Esophagus squamous epithelium (tissue), 5 donors: Measurements from ENCODE around the gene RBM12. TPM values are rescaled to one million over a fixed set of nuclear protein-coding genes. Genes with fewer than 3 reads are reported as not detected.

Experiments used
- DNase-seq: peaks from one replicate; lab custom pipeline; 2025; lab: John Stamatoyannopoulos, UW
- H3K27ac ChIP-seq, 4 donors: fragments of 200-600 bp; sonication (generic); one replicate each; pipeline ENCODE4 v1.5.1; 2016 to 2019; ENCODE audit warnings: mild to moderate bottlenecking in 1 of 4
- H3K27me3 ChIP-seq, 4 donors: fragments of 200-600 bp; sonication (generic); 1 replicate in 3 of 4; 2 replicates in 1 of 4; pipeline versions ENCODE4 v1.5.1 to v1.6.0; 2017 to 2021; ENCODE audit warnings: antibody characterized with exemption in 1 of 4
- H3K36me3 ChIP-seq, 3 donors: fragments of 200-600 bp; sonication (generic); one replicate each; pipeline ENCODE4 v1.5.1; 2016 to 2019
- H3K4me1 ChIP-seq, 3 donors: fragments of 200-600 bp; sonication (generic); one replicate each; pipeline ENCODE4 v1.5.1; 2017 to 2019
- H3K4me3 ChIP-seq, 4 donors: fragments of 200-600 bp; sonication (generic); 1 replicate in 3 of 4; 2 replicates in 1 of 4; pipeline ENCODE4 v1.5.1; 2016 to 2019; ENCODE audit warnings: mild to moderate bottlenecking in 2 of 4, moderate library complexity in 1 of 4
- H3K9me3 ChIP-seq, 3 donors: fragments of 200-600 bp; sonication (generic); one replicate each; pipeline ENCODE4 v1.5.1; 2016 to 2019
- CTCF ChIP-seq, 6 experiments: fragments of 450-650 bp in 4 of 6; fragments of 200-600 bp in 2 of 6; sonication (generic) in 2 of 6; IDR thresholded peaks; one replicate each; pipeline ENCODE4 v1.5.1; 2016 to 2019; ENCODE audit warnings: antibody characterized with exemption in 6 of 6, mild to moderate bottlenecking in 4 of 6, moderate library complexity in 4 of 6
- POLR2A ChIP-seq, 4 donors: fragments of 450-650 bp; IDR thresholded peaks; one replicate each; pipeline ENCODE4 v1.6.1; 2017; ENCODE audit warnings: antibody characterized with exemption in 4 of 4, mild to moderate bottlenecking in 4 of 4, moderate library complexity in 3 of 4
- WGBS, 2 donors: methylation state at CpG; one replicate each; pipeline ENCODE4 v1.1.5; 2018; 5-methylcytosine and 5-hydroxymethylcytosine counted together
- intact Hi-C: fragments of 100-400 bp; cut with DNase I; formaldehyde crosslinking; loops from one replicate; pipeline ENCODE4 v1.15.0; 2022
- small RNA-seq, 4 donors: library from RNA; depleted of rRNA; stranded (forward); fragments of <200 nt; gene quantifications; one replicate each; pipeline ENCODE3, GENCODE V24; 2016
- total RNA-seq, 4 donors: library from RNA; depleted of rRNA; stranded (reverse); fragments of >200 nt; gene quantifications; one replicate each; pipeline ENCODE4 v1.1.0, GENCODE V29; 2016
- donor health status: DM: yes; HTN: yes; CAD: no.

RBM12 gene
- total RNA-seq, 4 donors from 2014 or later, result 14.2 to 35.5 (median 30.0) TPM

DNA sequence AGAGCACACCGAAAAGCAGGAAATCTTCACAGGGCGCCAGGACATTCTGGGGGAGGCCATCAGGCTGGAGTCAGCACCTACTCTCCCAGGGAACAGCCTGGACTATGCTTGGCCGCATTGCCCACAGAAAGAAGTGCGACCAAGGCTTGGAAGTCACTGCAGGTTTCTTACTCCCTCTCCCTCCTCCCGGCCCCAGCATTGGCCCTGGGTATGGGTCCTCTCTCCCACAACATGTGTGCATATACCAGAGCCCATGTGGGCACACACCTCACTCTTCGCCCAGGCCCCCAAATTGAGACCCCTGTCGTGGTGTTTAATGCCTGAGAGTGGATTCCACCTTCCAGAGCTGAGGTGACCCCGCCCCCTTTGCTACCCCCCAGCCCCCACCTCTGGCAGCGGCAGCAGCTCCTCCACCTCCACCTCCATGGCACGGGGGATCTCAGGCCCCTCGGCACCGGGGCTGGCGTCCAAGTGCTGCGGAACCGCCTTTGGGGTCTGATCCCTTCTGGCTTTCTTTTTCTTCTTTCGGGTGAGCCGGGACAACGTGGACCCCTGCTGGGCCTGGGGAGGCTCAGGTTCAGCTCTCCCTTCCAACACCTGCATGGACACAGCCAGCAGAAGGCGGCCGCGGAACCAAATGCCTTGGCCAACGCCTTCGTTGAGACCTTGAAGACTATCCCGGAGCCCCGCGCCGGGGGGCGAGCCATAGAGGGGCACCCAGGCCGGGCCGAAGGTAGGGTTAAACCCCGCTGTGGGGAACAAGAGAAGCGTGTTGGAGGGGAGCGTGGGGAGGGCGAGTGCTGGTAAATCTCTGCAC lies 64.3 kb downstream of the RBM12 start:
- DNase-seq, result no peak
- intact Hi-C loops, result no loop called here

DNA sequence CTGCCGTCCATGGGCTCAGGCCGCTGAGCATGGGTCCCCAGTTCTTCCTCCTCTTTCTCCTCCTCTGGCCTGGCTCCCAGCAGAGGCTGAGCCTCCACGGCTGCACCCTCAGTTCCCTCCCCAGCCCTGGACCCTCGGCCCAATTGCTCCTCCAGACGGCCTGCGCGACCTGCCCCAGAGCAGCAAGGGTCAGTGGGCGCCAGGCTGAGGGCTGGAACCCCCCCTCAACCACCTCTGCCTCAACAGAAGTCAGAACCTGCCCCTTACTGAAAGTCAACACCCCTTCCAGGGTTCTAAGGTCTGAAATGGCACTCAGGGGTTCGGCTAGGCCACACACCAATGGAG lies 65.0 kb downstream of the RBM12 start:
- no peak for TF ChIP-seq POLR2A (IDR thresholded peaks at IDR 0.05)
- peaks cover 15 to 21% (median 17%) of the 10 kb centered on the region in 3 donors for H3K4me1 ChIP-seq
- H3K27ac ChIP-seq, result no peak overlapping the region
- 87% methylated on average over 3 of the region's 9 CpGs; no CpG with 5 or more reads in 1 of the 2 donors for WGBS, 2 donors
- peaks cover 0 to 64% (median 3%) of the 10 kb centered on the region in 4 donors for H3K27me3 ChIP-seq
- H3K9me3 ChIP-seq, result no peaks in the 10 kb centered on the region
- no peaks in the 10 kb centered on the region for H3K36me3 ChIP-seq
- intact Hi-C loops, result no loop called here
- H3K4me3 ChIP-seq, result no peak overlapping the region
- no peak for DNase-seq

More for the DNA sequence above, 64.3 kb downstream of the RBM12 start:
- Histone ChIP-seq H3K9me3 (no peaks in the 10 kb centered on the region), H3K27me3 (peaks cover 0 to 64% (median 3%) of the 10 kb centered on the region in 4 donors), H3K4me1 (peaks cover 15 to 21% (median 17%) of the 10 kb centered on the region in 3 donors), H3K4me3 (peak overlapping the region; percentile 33 to 74 (median 44)), H3K36me3 (no peaks in the 10 kb centered on the region), H3K27ac (no peak overlapping the region)
- TF ChIP-seq POLR2A (IDR thresholded peaks at IDR 0.05) (no peak), CTCF (IDR thresholded peaks at IDR 0.05) (no peak)
- WGBS, 2 donors, result 29 to 68% methylated on average over 4 to 5 of the region's 34 CpGs

Small RNA genes lying within 50 kb of the gene (small RNA-seq; reads per million reads assigned to genes)
- gene RNU6-759P, result 0 to 0.30 (median 0.11) reads per million in 4 donors

Other genes starting within 250 kb of the RBM12 start
- gene GDF5, start 226.7 kb downstream of the RBM12 start, total RNA-seq, result under 1 TPM in 1 of 4 donors, not detected in 3; 0.38 TPM
- 10 to 100 TPM; 10.6 to 22.7 (median 16.6) TPM for gene CEP250, start 209.3 kb downstream of the RBM12 start, total RNA-seq
- gene C20orf173, start 135.2 kb downstream of the RBM12 start, total RNA-seq, result not detected
- 100 to 1,000 TPM; 121 to 260 (median 189) TPM for gene ERGIC3, start 122.8 kb downstream of the RBM12 start, total RNA-seq
- 1 to 10 TPM in 2 of 4 donors, under 1 TPM in 2; 0.44 to 4.8 (median 2.6) TPM for gene SPAG4, start 49.1 kb downstream of the RBM12 start, total RNA-seq
- 10 to 100 TPM; 47.3 to 98.2 (median 75.9) TPM for gene CPNE1, start within 50 bp of the RBM12 start, total RNA-seq
- gene NFS1, start 34.5 kb upstream of the RBM12 start, total RNA-seq, result 10 to 100 TPM; 16.4 to 39.9 (median 24.2) TPM
- gene ROMO1, start 34.5 kb upstream of the RBM12 start, total RNA-seq, result 100 to 1,000 TPM; 178 to 290 (median 228) TPM
- gene RBM39, start 77.4 kb upstream of the RBM12 start, total RNA-seq, result 100 to 1,000 TPM; 149 to 326 (median 182) TPM
- 10 to 100 TPM; 13.6 to 33.2 (median 16.6) TPM for gene PHF20, start 107.1 kb upstream of the RBM12 start, total RNA-seq